GM19240 (cell line): ENCODE results near the gene QRICH2.
A peak's percentile ranks its signal among the peaks of the same experiment; 100 is the strongest.
"Not testable (repeated sequence)": the region's sequence is repeated elsewhere in the genome, so short reads cannot be mapped to it uniquely, and the experiment has no call there.

ENCODE experiments used
- DNase-seq: peaks from one replicate; pipeline ENCODE4 v3.0.0; 2011; ENCODE audit warnings: low spot score; ENCODE audit not compliant: insufficient read length

Gene QRICH2

DNA sequence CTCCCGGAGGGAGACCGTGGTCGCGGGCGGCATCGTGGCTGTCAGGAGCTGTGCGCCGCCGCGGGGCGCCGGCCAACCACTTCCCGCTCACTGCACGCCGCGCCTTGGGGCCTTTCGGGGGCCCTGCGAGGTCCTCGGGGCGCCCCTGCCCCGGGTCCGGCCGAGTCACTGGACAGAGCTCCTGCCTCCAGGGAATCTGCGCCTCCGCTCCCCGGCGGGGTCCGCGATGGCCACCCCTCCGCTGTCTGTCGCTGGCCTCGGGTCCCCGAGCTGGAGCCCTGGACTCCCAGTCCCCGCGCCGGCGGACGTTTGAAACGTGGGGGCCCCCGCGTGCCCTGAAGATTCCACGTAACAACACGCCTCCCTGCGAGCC lies at the start of gene QRICH2:
Gene QRICH2, minus strand, starts transcription at position 311 of the 373 bp plus-strand sequence. Its CDS starts 278 bp downstream, at position 33.
- no peak for DNase-seq

DNA sequence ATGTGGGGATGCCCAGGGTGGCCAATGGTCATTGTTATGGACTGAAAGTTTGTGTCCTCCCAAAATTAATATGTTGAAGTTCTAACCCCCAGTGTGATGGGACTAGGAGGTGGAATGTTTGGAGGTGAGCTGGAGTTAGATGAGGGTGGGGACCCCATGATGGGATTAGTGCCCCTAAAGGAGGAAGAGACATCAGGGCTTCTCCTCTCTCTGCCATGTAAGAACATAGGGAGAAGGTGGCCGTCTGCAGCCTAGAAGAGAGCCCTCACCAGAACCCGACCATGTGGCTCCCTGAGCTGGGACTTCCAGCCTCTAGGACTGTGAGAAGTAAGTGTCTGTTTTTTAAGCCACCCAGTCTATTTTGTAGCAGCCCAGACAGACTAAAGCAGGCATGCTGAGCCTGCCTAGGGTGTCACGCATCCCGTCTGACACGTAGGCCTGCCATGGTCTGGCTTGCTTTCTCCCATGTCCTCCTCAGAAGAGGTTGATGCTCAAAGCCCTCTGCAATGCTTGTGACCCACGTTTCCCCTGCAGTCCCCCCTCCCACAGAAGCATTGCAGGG lies 49.6 kb upstream of the QRICH2 start:
- DNase-seq = no peak

- no peak for DNase-seq
Observed at GRCh38 chr17:76356803-76357456, 48.9 kb upstream of the QRICH2 start.

GRCh38 chr17:76354747-76355310 lies 46.8 kb upstream of the QRICH2 start:
- no peak for DNase-seq

- no peak for DNase-seq
Observed at GRCh38 chr17:76354317-76354729, 46.2 kb upstream of the QRICH2 start.

GRCh38 chr17:76353599-76354316 lies 45.7 kb upstream of the QRICH2 start, which contains the start of gene PRPSAP1:
Gene PRPSAP1, minus strand, starts transcription at chr17:76353916. Its CDS starts 213 bp downstream, at chr17:76353703.
- DNase-seq = peak; percentile 88

DNA sequence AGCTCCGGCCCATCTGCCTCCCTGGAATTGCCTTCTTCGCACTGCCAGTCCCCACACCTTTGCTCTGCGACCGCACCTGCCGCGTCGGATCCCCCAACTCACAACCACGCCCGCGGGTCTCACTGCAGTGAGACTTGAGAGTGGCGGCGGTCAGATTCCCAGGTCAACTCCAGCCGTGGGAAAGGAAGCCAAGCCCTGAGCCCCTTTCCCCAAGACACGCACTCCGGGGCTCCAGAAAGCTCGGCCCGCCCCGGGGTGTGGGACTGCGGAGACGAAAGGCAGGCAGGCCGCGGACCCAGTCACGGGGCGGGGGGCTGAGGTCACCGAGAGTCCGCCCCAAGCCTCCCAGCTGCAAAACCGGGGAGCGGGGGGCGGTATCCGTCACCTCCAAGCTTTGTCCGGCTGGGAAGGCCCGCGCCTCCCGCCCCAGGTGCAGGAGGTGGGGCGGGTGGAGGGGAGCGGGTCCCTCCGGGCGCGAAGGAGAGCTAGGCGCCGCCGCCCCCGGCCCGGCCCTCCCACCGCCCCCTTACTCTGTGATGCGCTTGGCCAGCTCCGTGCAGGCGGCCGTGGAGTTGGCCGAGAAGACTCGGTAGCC lies 45.0 kb upstream of the QRICH2 start:
- DNase-seq = peak; percentile 38

GRCh38 chr17:76351526-76352071 lies 43.5 kb upstream of the QRICH2 start:
- no peak for DNase-seq

DNA sequence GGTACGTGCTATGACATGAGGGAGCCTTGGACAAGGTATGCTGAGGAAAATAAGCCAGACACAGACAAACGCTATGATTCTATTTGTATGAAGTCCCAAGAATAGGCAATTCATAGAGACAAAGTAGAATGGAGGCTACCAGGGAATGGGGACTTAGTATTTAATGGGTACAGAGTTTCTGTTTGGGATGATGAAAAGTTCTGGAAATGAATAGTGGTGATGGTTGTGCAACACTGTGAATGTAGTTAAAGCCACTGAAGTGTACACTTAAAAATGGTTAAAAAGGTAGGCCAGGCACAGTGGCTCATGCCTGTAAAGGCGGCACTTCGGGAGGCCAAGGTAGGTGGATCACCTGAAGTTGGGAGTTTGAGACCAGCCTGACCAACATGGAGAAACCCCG lies 42.4 kb upstream of the QRICH2 start:
- DNase-seq = no peak

DNA sequence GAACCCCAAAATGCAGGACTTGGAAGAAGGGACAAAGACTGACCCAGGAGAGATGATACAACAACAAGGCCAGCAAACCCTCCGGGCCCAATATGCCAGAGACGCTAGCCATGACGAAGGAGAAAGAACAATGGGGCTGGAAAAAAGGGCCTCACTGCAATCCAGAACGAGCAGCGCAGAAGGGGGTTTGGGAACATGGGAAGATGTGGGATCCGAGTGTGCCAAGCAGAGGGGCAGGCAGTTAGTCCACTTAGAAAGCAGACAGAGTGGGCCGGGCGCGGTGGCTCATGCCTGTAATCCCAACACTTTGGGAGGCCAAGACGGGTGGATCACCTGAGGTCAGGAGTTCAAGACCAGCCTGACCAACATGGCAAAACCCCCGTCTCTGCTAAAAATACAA lies 38.9 kb upstream of the QRICH2 start:
- not testable (repeated sequence) for DNase-seq

GRCh38 chr17:76345377-76345974 lies 37.4 kb upstream of the QRICH2 start:
- no peak for DNase-seq

DNA sequence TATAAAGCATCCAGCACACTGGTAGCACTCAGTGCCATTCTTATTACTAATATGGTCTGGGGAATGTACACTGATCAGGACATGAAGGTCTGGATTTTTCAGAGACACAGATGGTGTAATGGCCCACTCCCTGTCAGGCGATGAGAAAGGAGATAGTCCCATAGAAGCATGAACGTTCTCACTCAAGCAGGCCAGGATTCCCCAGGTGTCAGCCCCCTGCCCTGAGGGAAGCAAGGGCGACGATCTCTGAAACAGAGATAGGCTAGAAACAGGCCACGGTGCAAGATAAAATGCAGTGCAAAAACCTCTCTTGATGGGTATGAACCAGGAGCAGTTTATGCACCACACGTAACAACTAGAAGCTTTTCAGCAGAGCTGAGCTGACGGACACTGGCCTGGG lies 35.0 kb upstream of the QRICH2 start:
- no peak for DNase-seq

- no peak for DNase-seq
Observed at GRCh38 chr17:76341301-76341700, 33.2 kb upstream of the QRICH2 start.

GRCh38 chr17:76337413-76337777 lies 29.3 kb upstream of the QRICH2 start:
- DNase-seq = no peak

DNA sequence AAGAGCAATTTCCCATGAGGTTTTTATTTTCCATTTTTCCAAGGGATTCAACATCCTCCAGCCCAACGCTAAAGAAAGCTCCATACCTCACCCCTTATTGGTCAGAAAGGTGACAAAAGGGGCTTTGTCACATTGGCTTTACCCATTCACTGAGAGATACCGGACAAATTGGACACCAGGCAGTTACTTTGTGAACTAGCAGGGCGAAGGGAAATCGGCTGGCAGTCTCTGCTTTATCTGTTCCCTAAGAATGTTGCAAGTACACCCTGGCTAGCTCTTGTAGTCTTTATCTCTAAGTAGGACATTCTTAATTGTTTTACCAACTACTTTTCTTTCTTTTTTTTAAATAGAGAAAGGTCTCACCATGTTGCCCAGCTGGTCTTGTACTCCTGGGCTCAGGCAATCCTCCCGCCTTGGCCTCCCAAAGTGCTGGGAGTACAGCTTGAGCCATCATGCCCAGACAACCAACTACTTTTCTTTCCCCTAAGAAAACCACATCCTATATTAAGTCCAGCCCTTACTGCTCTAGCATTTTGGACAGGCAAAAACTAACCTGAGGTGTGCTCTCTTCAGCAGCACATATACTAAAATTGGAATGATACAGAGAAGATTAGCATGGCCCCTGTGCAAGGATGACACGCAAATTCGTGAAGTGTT lies 28.8 kb upstream of the QRICH2 start:
- no peak for DNase-seq

DNA sequence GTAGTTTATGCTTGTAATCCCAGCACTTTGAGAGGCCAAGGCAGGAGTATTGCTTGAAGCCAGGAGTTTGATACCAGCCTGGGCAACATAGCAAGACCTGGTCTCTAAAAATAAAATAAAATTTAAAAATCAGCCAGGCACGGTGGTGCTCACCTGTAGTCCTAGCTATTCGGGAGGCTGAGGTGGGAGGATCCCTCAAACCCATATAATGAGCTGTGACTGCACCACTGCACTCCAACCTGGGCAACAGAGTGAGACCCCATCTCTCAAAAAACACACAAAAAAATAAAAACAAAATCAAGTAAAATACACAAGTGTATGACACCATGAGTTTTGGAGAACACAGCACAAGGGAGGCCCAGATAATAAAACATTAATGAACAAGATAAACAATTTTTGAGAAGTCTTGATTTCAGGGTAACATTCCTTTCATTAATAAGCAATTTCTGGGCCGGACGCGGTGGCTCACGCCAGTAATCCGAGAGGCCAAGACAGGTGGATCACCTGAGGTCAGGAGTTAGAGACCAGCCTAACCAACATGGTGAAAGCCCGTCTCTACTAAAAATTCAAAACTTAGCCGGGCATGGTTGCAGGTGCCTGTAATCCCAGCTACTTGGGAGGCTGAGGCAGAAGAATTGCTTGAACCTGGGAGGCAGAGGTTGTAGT lies 27.8 kb upstream of the QRICH2 start:
- no peak for DNase-seq

DNA sequence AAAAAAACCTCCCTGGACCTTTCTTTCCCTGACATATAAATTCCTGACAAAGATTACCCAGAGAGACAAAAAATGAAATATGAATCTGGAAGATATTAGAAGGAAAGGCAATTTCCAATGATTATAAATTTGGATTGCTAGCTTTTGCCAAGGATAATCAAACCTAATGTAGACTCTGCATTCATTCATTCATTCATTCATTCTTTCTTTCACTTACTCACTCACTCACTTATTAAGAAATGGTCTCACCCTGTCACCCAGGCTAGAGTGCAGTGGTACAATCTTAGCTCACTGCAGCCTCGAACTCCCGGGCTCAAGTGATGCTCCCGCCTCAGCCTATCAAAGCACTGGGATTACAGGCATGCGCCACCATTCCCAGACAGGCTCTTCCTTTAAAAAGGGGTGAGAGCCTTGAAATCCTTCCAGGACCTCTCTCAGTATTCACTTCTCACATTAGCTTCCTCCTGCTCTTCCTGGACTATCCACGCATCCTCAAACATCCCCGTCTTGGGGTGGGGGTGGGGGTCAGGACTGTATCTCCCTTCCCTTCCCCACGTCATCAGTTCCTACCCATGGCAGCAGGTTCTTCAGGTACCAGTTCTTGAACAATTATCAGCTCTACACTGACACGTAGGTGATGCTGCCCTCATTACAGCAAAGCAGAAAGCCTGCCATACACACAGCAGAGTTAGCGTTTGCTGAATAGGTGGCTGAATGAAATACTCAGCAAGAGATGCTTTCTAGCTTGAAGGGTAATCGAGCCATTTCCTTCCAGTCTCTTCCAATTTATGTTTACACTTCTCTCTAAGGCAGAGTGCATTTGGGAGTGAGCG lies 25.8 kb upstream of the QRICH2 start:
- no peak for DNase-seq

GRCh38 chr17:76331083-76331482 lies 23.0 kb upstream of the QRICH2 start:
- no peak for DNase-seq

DNA sequence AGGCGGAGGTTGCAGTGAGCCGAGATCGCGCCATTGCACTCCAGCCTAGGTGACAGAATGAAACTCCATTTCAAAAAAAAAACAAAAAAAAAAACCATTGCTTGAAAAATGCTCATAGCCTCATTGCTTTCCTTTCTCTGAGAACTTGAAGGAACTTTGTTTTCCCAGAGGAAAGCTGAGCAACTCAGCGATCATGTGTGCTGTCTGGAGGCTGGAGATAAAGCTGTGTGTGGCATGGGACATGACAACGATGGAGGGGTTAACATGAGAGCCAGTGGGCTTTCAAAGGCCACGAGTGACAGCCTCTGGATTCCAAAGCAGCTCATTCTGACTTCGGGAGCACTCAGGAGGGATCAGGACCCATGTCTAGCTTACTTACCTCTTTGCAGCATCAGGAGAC lies 21.6 kb upstream of the QRICH2 start:
- no peak for DNase-seq
